GM10847 (cell line): ENCODE data around the gene RHOT2.

ENCODE experiments used
- POLR2A ChIP-seq: IDR thresholded peaks from 2 replicates; pipeline ENCODE4 v1.6.1; 2011; ENCODE audit not compliant: insufficient read length; ENCODE audit errors: extremely low read depth

The RHOT2 gene

GRCh38 chr16:652454-653305 lies 15.3 kb upstream of the RHOT2 start:
- no peak for TF ChIP-seq POLR2A

GRCh38 chr16:654034-654433 lies 13.9 kb upstream of the RHOT2 start:
- TF ChIP-seq POLR2A, result no peak

- no peak for TF ChIP-seq POLR2A
Observed at GRCh38 chr16:657487-657886, 10.4 kb upstream of the RHOT2 start.

GRCh38 chr16:658679-659571 lies 9.0 kb upstream of the RHOT2 start:
- TF ChIP-seq POLR2A, result no peak

DNA sequence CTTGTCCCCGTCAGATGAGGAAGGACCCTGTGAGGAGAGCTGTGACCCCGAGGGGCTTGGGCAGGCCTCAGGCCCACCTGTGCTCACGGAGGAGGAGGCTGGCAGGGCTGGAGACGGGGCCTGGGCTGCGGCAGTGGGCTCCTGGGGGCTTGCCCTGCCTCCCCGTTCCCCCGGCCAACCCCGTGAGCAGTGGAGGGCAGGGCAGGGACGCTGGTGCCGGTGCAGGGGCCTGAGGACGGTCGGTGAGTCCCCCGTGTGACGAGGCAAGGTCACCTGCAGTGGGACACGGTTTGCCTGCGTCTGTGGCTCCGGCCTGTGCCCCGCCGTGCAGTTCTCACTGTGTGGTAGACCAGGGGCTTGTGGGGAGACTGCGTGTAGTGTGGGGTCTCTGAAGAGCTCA lies 8.3 kb upstream of the RHOT2 start:
- no peak for TF ChIP-seq POLR2A

GRCh38 chr16:660132-660458 lies 7.8 kb upstream of the RHOT2 start:
- TF ChIP-seq POLR2A, result no peak

DNA sequence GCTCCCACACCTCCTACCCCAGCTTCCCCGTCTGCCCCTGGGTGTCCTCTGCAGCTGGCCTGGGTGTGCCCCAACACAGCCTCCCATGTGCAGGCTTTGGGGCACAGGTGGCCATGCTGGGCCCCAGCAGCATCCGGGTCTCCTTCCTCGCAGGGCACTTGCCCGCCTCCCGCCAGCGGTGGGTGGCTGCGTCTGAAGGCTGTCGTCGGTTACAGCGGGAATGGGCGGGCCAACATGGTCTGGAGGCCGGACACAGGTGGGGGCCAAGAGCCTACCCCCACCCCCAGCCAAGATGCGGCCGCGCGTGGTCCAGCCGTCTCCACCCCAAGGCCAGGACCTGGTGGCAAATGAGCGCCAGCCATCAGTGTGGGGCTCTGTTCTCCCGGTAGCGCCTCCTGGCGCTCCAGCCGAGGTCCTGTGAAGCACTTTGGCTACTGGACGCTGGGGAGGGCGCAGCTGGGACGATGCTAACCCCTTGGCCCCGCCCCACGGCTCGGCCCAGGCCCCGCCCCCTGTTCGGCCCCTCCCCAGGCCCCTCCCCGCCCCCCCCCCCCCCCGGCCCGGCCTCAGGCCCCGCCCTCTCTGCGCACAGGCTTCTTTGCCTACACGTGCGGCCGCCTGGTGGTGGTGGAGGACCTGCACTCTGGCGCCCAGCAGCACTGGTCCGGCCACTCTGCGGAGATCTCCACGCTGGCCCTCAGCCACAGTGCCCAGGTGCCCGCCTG lies 7.3 kb upstream of the RHOT2 start:
- TF ChIP-seq POLR2A, result no peak

GRCh38 chr16:661184-661821 lies 6.6 kb upstream of the RHOT2 start:
- no peak for TF ChIP-seq POLR2A

- TF ChIP-seq POLR2A, result no peak
Observed at GRCh38 chr16:662095-662494, 5.8 kb upstream of the RHOT2 start.

- no peak for TF ChIP-seq POLR2A
Observed at GRCh38 chr16:662597-662996, 5.3 kb upstream of the RHOT2 start.

- TF ChIP-seq POLR2A, result no peak
Observed at GRCh38 chr16:666572-666971, 1.4 kb upstream of the RHOT2 start.

DNA sequence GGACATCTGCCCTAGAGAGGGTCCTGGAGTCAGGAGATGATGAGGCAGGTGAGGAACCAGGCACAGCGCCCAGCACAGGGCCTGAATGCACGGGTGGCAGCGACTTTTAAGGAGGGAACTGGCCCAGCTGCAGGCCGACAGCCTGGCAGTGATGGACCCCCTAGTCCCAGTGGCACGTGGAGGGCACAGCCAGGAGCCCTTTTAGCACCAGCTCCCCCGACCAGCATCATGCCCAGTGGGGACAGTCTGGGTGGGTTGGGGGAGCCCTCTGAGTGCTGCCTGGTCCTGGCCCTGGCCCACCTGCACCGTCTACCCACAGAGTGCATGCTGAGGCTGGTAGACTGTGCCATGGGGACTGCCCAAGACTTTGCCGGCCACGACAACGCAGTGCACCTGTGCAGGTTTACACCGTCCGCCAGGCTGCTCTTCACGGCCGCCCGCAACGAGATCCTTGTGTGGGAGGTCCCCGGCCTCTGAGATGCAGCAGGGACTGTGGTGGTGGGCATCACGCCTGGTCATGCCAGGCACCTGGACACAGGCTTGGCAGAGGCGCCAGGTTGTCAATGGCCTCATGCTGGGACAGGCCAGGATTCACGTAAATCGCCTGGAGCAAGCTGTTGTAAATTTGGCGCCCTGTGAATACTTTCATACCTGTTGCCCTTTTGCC lies 686 bp upstream of the RHOT2 start:
- TF ChIP-seq POLR2A, result no peak

DNA sequence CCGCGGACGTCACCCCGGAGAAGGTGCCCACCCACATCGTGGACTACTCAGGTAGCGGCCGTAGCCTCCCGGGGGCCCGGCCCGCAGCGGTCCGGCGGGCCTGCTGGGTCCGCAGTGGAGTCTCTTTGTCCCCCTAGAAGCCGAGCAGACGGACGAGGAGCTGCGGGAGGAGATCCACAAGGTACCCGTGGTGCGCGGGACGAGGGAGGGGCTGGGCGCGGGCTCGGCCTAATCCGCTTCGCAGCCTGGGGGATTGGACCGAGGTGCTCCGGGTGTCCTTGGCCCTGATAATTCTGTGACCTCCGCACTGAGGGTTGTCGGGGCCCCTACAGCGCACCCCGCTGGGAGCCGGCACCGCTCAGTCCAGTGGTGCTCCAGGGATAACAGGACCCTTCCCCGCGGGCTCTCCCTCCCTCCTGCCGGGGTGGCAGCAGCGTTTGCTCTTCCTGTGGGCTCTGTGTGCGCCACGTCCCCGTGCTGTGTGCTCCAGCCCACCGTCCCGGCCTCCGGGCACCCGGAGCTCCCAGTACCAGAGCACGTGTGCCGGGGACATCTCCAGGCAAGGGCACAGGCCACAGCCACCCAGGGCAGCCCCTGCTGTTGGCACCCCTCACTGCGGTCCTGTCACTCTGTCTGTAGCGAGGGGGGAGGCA lies 713 bp downstream of the RHOT2 start:
- no peak for TF ChIP-seq POLR2A

- no peak for TF ChIP-seq POLR2A
Observed at GRCh38 chr16:669666-670065, 1.7 kb downstream of the RHOT2 start.

GRCh38 chr16:670485-671352 lies 2.8 kb downstream of the RHOT2 start:
- TF ChIP-seq POLR2A, result no peak
